ENCODE measurements around the gene RNPC3.

GRCh38 chr1:103514920-103515503 lies 10.5 kb upstream of the RNPC3 start:
- TF ChIP-seq GTF2F1 (IDR thresholded peaks at IDR 0.05; ENCODE audit: low read depth, low read length) (no peak), THRAP3 (IDR thresholded peaks at IDR 0.05; ENCODE audit: borderline replicate concordance) (no peak), STAT5B (CRISPR knock-in tag; IDR thresholded peaks at IDR 0.05) (no peak), IRF1 (CRISPR knock-in tag; IDR thresholded peaks at IDR 0.05; ENCODE audit: borderline replicate concordance) (no peak), MAZ (CRISPR knock-in tag; conservative IDR thresholded peaks at IDR 0.05 in 1 of 2, IDR thresholded peaks at IDR 0.05 in 1 of 2) (no peak), ZC3H4 (CRISPR knock-in tag; IDR thresholded peaks at IDR 0.05; ENCODE audit: borderline replicate concordance) (no peak), HDAC6 (IDR thresholded peaks at IDR 0.05; ENCODE audit: low read depth, low read length) (no peak), ELK1 (CRISPR knock-in tag; IDR thresholded peaks at IDR 0.05) (no peak), GABPA (tag; conservative IDR thresholded peaks at IDR 0.05; ENCODE audit: low read depth) (no peak), POLR2A (conservative IDR thresholded peaks at IDR 0.05) (no peak), ZNF174 (CRISPR knock-in tag; IDR thresholded peaks at IDR 0.05) (no peak)
